GM18517 (cell line): Measurements from ENCODE around the gene MUSTN1.

Source experiments
- ATAC-seq: cut with Tn5 transposase; IDR thresholded peaks from one replicate; pipeline ENCODE4 v1.9.1; 2021; ENCODE audit warnings: mild to moderate bottlenecking, moderate library complexity; ENCODE audit not compliant: unreplicated experiment

MUSTN1 gene

DNA sequence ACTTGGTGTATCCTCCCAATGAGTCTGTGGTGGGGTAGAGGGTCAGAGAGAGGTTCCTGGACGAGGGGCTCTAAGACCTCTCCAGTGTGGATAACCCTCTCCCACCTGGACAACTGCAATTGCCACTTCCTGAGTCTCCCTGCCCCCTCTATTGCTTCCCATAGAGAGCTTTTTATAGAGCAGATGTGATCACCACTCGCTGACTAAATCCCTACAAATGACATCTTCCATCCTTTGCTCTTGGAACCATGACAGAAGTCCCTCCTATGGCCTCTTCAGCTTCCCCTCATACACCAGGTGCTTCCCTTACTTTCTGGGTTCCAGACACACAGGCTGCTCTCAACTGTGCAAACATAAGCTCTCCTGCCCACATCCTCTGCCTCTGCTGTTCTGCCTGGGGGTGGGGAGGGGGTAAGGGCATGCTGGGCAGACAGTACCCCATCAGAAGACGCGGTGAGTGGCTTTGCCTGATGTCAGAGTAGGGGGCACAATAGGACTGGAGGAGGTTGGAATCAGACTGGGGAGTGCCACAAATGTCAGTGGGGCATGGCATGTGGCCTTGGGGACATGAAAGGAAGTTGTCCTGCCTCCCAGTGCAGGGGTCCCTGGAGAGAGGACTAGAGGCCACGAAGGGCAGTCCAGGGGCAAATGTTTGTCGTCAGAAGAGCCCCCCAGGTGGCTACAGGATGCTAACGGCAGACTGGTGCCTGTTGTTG, 25.0 kb downstream of the MUSTN1 start:
- no peak for ATAC-seq

GRCh38 chr3:52809149-52809548, 25.7 kb downstream of the MUSTN1 start:
- no peak for ATAC-seq

DNA sequence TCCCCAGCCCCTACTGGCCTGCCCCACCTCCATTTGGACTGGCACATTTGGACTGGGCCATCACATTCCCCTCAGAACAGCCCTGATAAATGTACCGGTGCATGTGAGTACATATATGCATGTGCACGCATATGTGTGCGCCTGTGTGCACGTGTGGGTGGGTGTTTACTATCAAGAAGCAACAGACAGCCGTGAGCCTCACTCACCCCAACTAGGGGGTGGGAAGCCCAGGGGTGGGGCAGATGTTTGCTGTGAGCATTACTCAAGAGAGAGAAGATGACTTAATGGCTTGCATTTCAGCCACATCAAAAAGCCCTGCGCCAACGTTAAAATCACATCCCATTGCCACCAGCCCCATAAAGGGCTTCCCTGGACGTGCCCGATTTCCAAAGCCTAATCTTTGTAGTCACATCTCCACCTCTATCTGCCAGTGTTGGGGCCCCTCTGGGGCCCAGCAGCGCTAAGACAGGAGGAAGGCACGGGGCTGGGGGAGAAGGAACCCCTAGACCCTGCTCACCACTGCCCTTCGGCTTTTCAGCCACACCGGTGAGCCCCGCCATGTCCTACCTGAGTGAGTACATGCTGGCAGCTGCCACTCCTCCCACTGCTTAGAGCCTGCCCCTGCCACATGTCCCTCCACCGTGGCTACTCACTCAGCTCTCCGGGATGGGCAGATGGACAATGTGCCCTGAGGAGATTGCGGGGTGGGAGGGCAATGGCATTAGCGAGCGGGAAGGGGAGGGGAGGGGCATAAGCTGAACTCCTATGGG, 29.4 kb downstream of the MUSTN1 start:
- no peak for ATAC-seq

DNA sequence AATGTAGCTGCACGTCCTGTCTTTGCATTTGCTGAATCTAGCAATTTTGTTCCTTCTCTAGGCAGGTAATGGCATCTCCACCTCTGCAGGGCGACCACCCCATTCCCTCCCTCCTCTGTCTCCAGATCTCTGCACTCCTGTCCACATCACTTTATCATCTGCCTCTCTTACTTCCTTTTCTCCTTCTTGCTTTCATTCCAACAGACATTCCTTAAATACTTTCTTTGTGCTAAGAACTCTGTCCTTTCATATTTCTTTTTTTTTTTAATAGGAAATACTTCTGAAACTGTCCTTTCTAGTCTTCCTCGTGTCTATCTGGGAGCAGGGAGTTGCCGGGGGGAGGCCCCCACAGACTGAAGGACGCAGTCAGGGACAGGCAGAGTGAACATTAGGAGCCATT, 33.0 kb downstream of the MUSTN1 start:
- ATAC-seq = no peak

- no peak for ATAC-seq
Measured at GRCh38 chr3:52800079-52800478, 34.7 kb downstream of the MUSTN1 start.

- no peak for ATAC-seq
Measured at GRCh38 chr3:52798978-52799476, 35.8 kb downstream of the MUSTN1 start.

DNA sequence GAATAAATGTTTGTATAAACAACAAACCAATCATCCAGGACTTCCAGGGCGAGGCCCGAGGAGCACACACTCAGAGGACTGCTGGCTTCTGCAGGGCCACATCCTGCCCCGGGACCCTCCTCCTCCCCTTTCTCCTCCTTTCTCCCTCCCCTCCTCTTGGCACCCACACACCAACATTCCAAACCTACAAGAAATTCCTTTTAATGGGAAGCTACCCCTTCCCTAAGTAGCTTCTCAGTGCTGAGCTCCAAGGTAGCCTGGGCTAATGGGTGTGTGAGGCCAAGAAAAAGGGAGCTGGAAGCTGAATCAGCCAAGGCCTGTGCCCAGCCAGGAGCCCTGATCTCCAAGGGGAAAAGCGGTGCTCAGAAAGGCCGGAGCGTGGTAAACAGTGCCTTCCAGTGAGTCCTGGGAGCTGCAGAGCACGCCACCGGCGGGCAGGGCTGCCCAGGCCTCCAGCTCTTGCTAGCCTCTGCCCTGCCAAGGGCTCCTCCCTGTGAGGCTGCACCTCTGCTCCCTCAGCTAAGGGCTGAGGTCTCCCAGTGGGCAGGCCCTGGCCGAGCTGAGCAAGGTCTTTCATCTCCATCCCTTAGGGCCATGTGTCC, 36.3 kb downstream of the MUSTN1 start:
- ATAC-seq = no peak

GRCh38 chr3:52796411-52796810, 38.4 kb downstream of the MUSTN1 start:
- no peak for ATAC-seq

- ATAC-seq = no peak
Measured at GRCh38 chr3:52795298-52795900, 39.4 kb downstream of the MUSTN1 start.

DNA sequence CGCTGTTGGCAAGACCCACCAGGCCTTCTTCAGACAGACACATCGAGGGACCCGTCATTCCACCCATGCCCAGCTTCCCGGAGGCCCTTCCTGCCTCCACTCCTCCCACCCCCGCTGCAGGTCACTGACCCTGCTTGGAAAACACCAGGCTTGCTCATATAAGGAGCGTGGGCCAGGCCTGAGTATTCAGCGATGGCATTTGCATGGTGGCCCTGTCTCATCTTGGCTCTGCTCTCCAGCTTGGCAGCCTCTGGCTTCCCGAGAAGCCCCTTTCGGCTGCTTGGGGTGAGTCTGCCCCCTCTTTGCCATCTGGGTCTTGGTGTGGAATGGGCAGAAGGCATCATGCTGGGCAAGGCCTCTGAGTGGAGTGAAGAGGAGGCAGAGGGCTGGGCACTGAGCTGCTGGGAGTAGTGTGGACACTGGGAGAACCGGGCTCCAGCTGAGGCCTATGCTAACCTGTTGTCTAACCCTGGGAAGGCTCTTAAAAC, 40.2 kb downstream of the MUSTN1 start, which contains the start of gene ITIH3:
Gene ITIH3 (plus strand): TSS at position 185 of the 488 bp plus-strand sequence. CDS start 8 bp downstream, at position 193.
- ATAC-seq = no peak

DNA sequence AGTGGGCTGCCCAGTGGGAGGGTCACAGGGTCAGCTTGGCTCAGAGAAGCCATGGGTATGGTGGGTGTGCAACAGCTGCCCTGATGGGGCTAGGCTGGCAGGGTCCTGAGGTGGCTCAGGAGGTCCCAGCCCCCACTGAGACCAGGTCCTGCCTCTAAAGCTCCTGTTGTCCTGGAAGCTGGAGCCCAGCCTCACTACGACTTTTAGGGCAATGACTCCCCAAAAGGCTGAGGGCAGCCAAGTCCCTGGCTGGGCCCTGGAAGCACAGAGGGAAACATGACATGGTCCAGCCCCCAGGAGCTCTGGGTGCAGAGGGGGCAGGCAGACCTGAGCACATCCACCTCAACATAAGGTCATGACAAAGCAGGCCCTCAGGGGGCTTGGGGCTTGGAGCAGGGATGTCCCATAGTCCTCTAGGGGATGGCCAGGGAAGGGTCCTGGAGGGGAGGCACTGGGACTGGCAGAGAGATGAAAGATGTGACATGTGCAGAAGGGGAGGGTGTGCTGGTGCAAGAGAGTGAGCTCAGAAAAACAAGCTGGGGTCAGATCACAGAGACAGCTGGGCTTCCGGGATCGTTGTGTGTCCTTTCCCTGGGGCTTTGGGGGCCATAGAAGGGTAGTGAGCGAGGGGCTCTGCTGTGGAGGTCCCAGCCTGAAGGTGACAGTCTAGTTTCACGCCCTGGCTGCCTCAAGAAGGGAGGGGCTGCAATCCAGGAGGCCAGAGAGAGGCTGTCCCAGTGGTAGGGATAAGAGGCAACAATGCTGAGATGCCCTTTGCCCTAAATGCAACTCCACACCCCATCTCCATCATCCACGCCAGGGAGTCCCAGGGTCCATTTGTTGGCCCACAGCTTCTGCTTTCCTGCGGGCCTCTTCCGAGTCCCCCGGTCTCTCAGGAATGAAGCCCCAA, 40.9 kb downstream of the MUSTN1 start:
- ATAC-seq = no peak

GRCh38 chr3:52792961-52793695, 41.7 kb downstream of the MUSTN1 start:
- ATAC-seq = no peak

DNA sequence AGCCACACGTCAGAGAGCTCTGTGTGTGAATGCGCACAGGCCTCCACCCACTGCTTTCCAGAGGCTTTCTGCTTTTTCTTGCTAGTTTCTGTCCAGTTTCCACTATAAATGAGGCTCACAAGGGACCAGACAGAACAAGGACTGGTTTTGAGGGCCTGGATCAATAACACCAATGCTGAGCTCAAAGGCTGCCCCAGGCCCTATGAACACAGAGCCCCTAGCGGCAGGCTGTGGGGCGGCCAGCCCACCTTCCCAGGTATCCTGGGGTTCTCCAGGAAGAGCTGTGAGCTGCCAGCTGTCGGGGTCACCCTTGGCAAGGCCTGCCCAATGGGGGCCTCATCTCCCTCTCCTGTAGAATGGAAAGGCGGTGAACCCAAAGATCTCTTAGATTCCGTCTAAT, 42.4 kb downstream of the MUSTN1 start:
- no peak for ATAC-seq

GRCh38 chr3:52791928-52792327, 42.9 kb downstream of the MUSTN1 start:
- ATAC-seq = no peak

DNA sequence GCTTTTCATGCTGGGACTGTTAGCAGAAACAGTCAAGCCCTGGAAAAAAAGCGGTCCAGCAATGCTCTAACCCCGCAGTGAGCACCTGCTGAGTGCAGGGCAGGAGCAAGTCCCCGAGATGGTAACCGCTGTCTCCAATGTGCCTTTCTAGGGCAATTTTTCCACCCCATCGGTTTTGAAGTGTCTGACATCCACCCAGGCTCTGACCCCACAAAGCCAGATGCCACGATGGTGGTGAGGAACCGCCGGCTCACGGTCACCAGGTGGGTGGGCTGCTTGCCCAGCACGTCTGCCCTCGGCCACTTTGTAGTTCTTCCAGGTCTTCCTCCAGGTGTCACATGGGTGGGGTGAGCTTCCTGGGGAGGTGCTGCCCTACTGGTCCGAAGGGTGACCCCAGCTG, 43.5 kb downstream of the MUSTN1 start:
- no peak for ATAC-seq

GRCh38 chr3:52790741-52791140, 44.1 kb downstream of the MUSTN1 start:
- no peak for ATAC-seq

GRCh38 chr3:52790337-52790736, 44.5 kb downstream of the MUSTN1 start:
- ATAC-seq = no peak

DNA sequence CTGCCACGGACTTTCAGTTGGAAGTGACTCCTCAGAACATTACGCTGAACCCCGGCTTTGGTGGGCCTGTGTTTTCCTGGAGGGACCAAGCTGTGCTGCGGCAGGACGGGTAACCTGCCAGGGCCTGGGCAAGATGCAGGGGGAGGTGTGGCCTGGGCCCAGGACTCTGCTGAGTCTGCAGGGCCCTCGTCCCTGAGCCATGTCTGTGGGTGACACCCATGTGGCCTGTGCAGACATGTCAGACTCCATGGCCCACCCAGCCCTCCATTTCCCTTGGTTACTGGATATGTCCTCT, 45.1 kb downstream of the MUSTN1 start:
- ATAC-seq = no peak

GRCh38 chr3:52788890-52789745, 45.7 kb downstream of the MUSTN1 start:
- ATAC-seq = no peak
